Non-pigmented ciliary epithelial cell (primary cell): Measurements from ENCODE around the gene PDGFC.
"Not testable (repeated sequence)": the region's sequence is repeated elsewhere in the genome, so short reads cannot be mapped to it uniquely, and the experiment has no call there.

Experiments used
- DNase-seq: peaks from one replicate; pipeline ENCODE4 v3.0.0-alpha.2; 2010; ENCODE audit warnings: low read depth

PDGFC gene

GRCh38 chr4:156898373-156899117, 73.1 kb downstream of the PDGFC start:
- no peak for DNase-seq

- no peak for DNase-seq
Observed at GRCh38 chr4:156896527-156896926, 75.1 kb downstream of the PDGFC start.

- DNase-seq: no peak
Observed at GRCh38 chr4:156894234-156894633, 77.4 kb downstream of the PDGFC start.

- DNase-seq: no peak
Observed at GRCh38 chr4:156892805-156893204, 78.8 kb downstream of the PDGFC start.

- peak; percentile 48 for DNase-seq
Observed at GRCh38 chr4:156889616-156890594, 81.7 kb downstream of the PDGFC start.

- peak; percentile 59 for DNase-seq
Observed at GRCh38 chr4:156888762-156889161, 82.8 kb downstream of the PDGFC start.

- no peak for DNase-seq
Observed at GRCh38 chr4:156886481-156886880, 85.1 kb downstream of the PDGFC start.

- no peak for DNase-seq
Observed at GRCh38 chr4:156885374-156885773, 86.2 kb downstream of the PDGFC start.

- no peak for DNase-seq
Observed at GRCh38 chr4:156884183-156884582, 87.4 kb downstream of the PDGFC start.

- DNase-seq: no peak
Observed at GRCh38 chr4:156875704-156876103, 95.9 kb downstream of the PDGFC start.

GRCh38 chr4:156875055-156875454, 96.5 kb downstream of the PDGFC start:
- DNase-seq: no peak

- DNase-seq: no peak
Observed at GRCh38 chr4:156873799-156874198, 97.8 kb downstream of the PDGFC start.

GRCh38 chr4:156870861-156871260, 100.7 kb downstream of the PDGFC start:
- DNase-seq: no peak

GRCh38 chr4:156870131-156870530, 101.5 kb downstream of the PDGFC start:
- DNase-seq: no peak

- DNase-seq: not testable (repeated sequence)
Observed at GRCh38 chr4:156866088-156866487, 105.5 kb downstream of the PDGFC start.

- DNase-seq: no peak
Observed at GRCh38 chr4:156865451-156865850, 106.1 kb downstream of the PDGFC start.

GRCh38 chr4:156858071-156858470, 113.5 kb downstream of the PDGFC start:
- DNase-seq: no peak

- DNase-seq: no peak
Observed at GRCh38 chr4:156838761-156839160, 132.8 kb downstream of the PDGFC start.

GRCh38 chr4:156837625-156838345, 133.8 kb downstream of the PDGFC start:
- DNase-seq: no peak

- DNase-seq: no peak
Observed at GRCh38 chr4:156832886-156833285, 138.7 kb downstream of the PDGFC start.

GRCh38 chr4:156830351-156830750, 141.2 kb downstream of the PDGFC start:
- DNase-seq: peak; percentile 56

GRCh38 chr4:156829201-156829873, 142.3 kb downstream of the PDGFC start:
- DNase-seq: no peak
